Measurements from ENCODE around the gene MYOM1. TPM values are rescaled to one million over a fixed set of nuclear protein-coding genes. Genes with fewer than 3 reads are reported as not detected.

Gene MYOM1
- total RNA-seq, 1 experiment from 2014 or later, result 0.41 TPM

- H3K9me3 Mint-ChIP-seq (ENCODE audit: unreplicated experiment), result no peaks in the 10 kb centered on the region
- Histone ChIP-seq H3K27me3 (replicated peaks; ENCODE audit: control insufficient read depth, insufficient read depth, low read length) (no peaks in the 10 kb centered on the region), H3K36me3 (ENCODE audit: control insufficient read depth, insufficient read depth, low read length) (no peaks in the 10 kb centered on the region), H3K4me1 (peaks cover 5% of the 10 kb centered on the region), H3K4me3 (ENCODE audit: low read depth, low read length) (no peak overlapping the region), H3K9me3 (no peaks in the 10 kb centered on the region)
- H3K27ac Mint-ChIP-seq (ENCODE audit: unreplicated experiment), result no peak overlapping the region
- H3K4me3 Mint-ChIP-seq (ENCODE audit: unreplicated experiment), result no peak overlapping the region
- POLR2A ChIA-PET, result no interaction called here
- H3K4me1 Mint-ChIP-seq (ENCODE audit: low read depth, unreplicated experiment), result no peaks in the 10 kb centered on the region
- no peaks in the 10 kb centered on the region for H3K27me3 Mint-ChIP-seq (ENCODE audit: insufficient read depth, unreplicated experiment)
- DNase-seq, result no peak
- peaks cover 4% of the 10 kb centered on the region for H3K36me3 Mint-ChIP-seq (ENCODE audit: insufficient read depth, unreplicated experiment)
- CTCF ChIA-PET, result interaction anchor here (0.6 kb wide), 1 partner anchor 62 kb away, joined by 3 read pairs; no protein-coding TSS in a partner anchor
- BruUV-seq (replicated peaks), result no TSS peak
- intact Hi-C loops (cut with micrococcal nuclease; ENCODE audit: unreplicated experiment), result no loop called here
- TF ChIP-seq CTCF (IDR thresholded peaks at IDR 0.05; ENCODE audit: insufficient read depth in 1 of 2, low read depth in 1 of 2, low read length in 1 of 2, severe bottlenecking in 1 of 2, unreplicated experiment in 1 of 2), result no peak
Measured at GRCh38 chr18:3138274-3138975, 81.3 kb downstream of the MYOM1 start.

- H3K4me1 ChIP-seq, result peaks cover 5% of the 10 kb centered on the region
- H3K27me3 Mint-ChIP-seq (ENCODE audit: insufficient read depth, unreplicated experiment), result no peaks in the 10 kb centered on the region
- no peaks in the 10 kb centered on the region for H3K4me1 Mint-ChIP-seq (ENCODE audit: low read depth, unreplicated experiment)
- DNase-seq, result no peak
- no TSS peak for BruUV-seq (replicated peaks)
- H3K27ac Mint-ChIP-seq (ENCODE audit: unreplicated experiment), result no peak overlapping the region
- no peak overlapping the region for H3K4me3 ChIP-seq (ENCODE audit: low read depth, low read length)
- ChIA-PET POLR2A (no interaction called here), CTCF (no interaction called here)
- H3K36me3 Mint-ChIP-seq (ENCODE audit: insufficient read depth, unreplicated experiment), result peaks cover 4% of the 10 kb centered on the region
- H3K36me3 ChIP-seq (ENCODE audit: control insufficient read depth, insufficient read depth, low read length), result no peaks in the 10 kb centered on the region
- no peak overlapping the region for H3K4me3 Mint-ChIP-seq (ENCODE audit: unreplicated experiment)
- H3K9me3 Mint-ChIP-seq (ENCODE audit: unreplicated experiment), result no peaks in the 10 kb centered on the region
- TF ChIP-seq CTCF (IDR thresholded peaks at IDR 0.05; ENCODE audit: insufficient read depth in 1 of 2, low read depth in 1 of 2, low read length in 1 of 2, severe bottlenecking in 1 of 2, unreplicated experiment in 1 of 2), result no peak
- H3K9me3 ChIP-seq, result no peaks in the 10 kb centered on the region
- H3K27me3 ChIP-seq (replicated peaks; ENCODE audit: control insufficient read depth, insufficient read depth, low read length), result no peaks in the 10 kb centered on the region
- intact Hi-C loops (cut with micrococcal nuclease; ENCODE audit: unreplicated experiment), result no loop called here
Measured at GRCh38 chr18:3135536-3135935, 84.2 kb downstream of the MYOM1 start.

GRCh38 chr18:3132700-3133099 lies 87.1 kb downstream of the MYOM1 start:
- POLR2A ChIA-PET, result no interaction called here
- CTCF ChIA-PET, result no interaction called here
- TF ChIP-seq CTCF (IDR thresholded peaks at IDR 0.05; ENCODE audit: insufficient read depth in 1 of 2, low read depth in 1 of 2, low read length in 1 of 2, severe bottlenecking in 1 of 2, unreplicated experiment in 1 of 2), result no peak
- H3K27me3 ChIP-seq (replicated peaks; ENCODE audit: control insufficient read depth, insufficient read depth, low read length), result no peaks in the 10 kb centered on the region
- H3K4me1 ChIP-seq, result no peaks in the 10 kb centered on the region
- Mint-ChIP-seq H3K9me3 (ENCODE audit: unreplicated experiment) (no peaks in the 10 kb centered on the region), H3K4me1 (ENCODE audit: low read depth, unreplicated experiment) (peaks cover 7% of the 10 kb centered on the region), H3K36me3 (ENCODE audit: insufficient read depth, unreplicated experiment) (no peaks in the 10 kb centered on the region), H3K27me3 (ENCODE audit: insufficient read depth, unreplicated experiment) (no peaks in the 10 kb centered on the region), H3K27ac (ENCODE audit: unreplicated experiment) (no peak overlapping the region), H3K4me3 (ENCODE audit: unreplicated experiment) (no peak overlapping the region)
- intact Hi-C loops (cut with micrococcal nuclease; ENCODE audit: unreplicated experiment), result no loop called here
- no peak for DNase-seq
- H3K4me3 ChIP-seq (ENCODE audit: low read depth, low read length), result no peak overlapping the region
- no peaks in the 10 kb centered on the region for H3K36me3 ChIP-seq (ENCODE audit: control insufficient read depth, insufficient read depth, low read length)
- no peaks in the 10 kb centered on the region for H3K9me3 ChIP-seq
- BruUV-seq (replicated peaks), result no TSS peak

Data from Caco-2 (cell line).